WERI-Rb-1 (cell line): ENCODE measurements around the gene ATXN1.
"Not testable (repeated sequence)": the region's sequence is repeated elsewhere in the genome, so short reads cannot be mapped to it uniquely, and the experiment has no call there.

Experiments
- DNase-seq: peaks from one replicate; pipeline ENCODE4 v3.0.0-alpha.2; 2020
- H3K27ac ChIP-seq: fragments of 250-450 bp; sonication (Bioruptor Pico); 2 replicates; pipeline ENCODE4 v1.5.1; 2020; ENCODE audit warnings: mild to moderate bottlenecking, moderate library complexity
- H3K27me3 ChIP-seq: fragments of 250-450 bp; sonication (Bioruptor Pico); 2 replicates; pipeline ENCODE4 v1.5.1; 2021; ENCODE audit warnings: mild to moderate bottlenecking, low read depth, moderate library complexity; ENCODE audit not compliant: insufficient read depth, severe bottlenecking
- H3K36me3 ChIP-seq: fragments of 250-450 bp; sonication (Bioruptor Pico); 2 replicates; pipeline ENCODE4 v1.5.1; 2020; ENCODE audit warnings: mild to moderate bottlenecking, moderate library complexity
- H3K4me3 ChIP-seq: 2 replicates; pipeline ENCODE4 v1.5.1; 2011; ENCODE audit warnings: low read depth, mild to moderate bottlenecking, control low read depth, low read length
- H3K9me3 ChIP-seq: fragments of 250-450 bp; sonication (Bioruptor Pico); 2 replicates; pipeline ENCODE4 v1.5.1; 2021; ENCODE audit warnings: mild to moderate bottlenecking, moderate library complexity; ENCODE audit not compliant: severe bottlenecking
- TF ChIP-seq, protein P1 (sequence below): IDR thresholded peaks from 2 replicates; pipeline ENCODE4 v1.5.1; 2011; ENCODE audit warnings: low read depth, mild to moderate bottlenecking, control low read depth, inconsistent platforms, low read length

ATXN1 gene

DNA sequence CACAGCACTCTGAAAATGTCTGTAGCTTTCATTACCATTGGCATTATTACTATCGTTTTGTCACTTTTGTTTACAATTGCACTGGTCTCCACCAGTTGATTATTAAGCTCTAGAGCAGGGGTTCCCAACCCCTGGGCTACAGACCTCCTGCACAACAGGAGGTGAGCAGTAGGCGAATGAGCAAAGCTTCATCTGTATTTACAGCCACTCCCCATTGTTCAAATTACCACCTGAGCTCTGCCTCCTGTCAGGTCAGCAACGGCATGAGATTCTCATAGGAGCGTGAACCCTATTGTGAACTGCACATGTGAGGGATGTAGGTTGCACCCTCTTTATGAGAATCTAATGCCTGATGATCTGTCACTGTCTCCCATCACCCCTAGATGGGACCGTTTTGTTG lies 126.4 kb downstream of the ATXN1 start:
- Histone ChIP-seq H3K4me3 (no peak overlapping the region), H3K9me3 (peaks cover 7% of the 10 kb centered on the region), H3K27me3 (no peaks in the 10 kb centered on the region), H3K36me3 (no peaks in the 10 kb centered on the region), H3K27ac (no peak overlapping the region)
- DNase-seq = no peak
- TF ChIP-seq, protein P1, sequence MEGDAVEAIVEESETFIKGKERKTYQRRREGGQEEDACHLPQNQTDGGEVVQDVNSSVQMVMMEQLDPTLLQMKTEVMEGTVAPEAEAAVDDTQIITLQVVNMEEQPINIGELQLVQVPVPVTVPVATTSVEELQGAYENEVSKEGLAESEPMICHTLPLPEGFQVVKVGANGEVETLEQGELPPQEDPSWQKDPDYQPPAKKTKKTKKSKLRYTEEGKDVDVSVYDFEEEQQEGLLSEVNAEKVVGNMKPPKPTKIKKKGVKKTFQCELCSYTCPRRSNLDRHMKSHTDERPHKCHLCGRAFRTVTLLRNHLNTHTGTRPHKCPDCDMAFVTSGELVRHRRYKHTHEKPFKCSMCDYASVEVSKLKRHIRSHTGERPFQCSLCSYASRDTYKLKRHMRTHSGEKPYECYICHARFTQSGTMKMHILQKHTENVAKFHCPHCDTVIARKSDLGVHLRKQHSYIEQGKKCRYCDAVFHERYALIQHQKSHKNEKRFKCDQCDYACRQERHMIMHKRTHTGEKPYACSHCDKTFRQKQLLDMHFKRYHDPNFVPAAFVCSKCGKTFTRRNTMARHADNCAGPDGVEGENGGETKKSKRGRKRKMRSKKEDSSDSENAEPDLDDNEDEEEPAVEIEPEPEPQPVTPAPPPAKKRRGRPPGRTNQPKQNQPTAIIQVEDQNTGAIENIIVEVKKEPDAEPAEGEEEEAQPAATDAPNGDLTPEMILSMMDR = no peak

- no peak for DNase-seq
- Histone ChIP-seq H3K27ac (no peak overlapping the region), H3K9me3 (peaks cover 7% of the 10 kb centered on the region), H3K36me3 (no peaks in the 10 kb centered on the region), H3K4me3 (no peak overlapping the region), H3K27me3 (no peaks in the 10 kb centered on the region)
- TF ChIP-seq, protein P1 = no peak
Observed at GRCh38 chr6:16633961-16634360, 127.3 kb downstream of the ATXN1 start.

DNA sequence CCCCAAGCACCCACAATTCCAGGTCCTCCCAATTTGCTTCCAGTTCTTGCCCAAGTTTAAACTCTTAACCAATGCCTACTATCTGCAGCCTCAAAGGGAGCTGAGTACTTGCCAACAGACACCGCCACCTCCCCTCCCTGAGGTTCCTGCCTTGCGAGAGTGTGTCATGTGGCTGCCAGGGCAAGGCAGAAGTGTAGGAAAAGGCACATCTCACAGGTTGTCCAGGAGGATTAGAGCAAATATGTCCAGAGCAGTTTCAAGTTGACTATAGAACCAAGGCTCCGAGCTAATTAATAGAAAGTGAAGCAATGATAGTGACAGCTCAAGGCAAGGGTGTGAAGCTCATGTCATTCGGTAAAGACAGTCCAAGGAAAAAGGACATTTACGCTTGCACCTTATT lies 127.8 kb downstream of the ATXN1 start:
- no peak for DNase-seq
- H3K9me3 ChIP-seq = peaks cover 9% of the 10 kb centered on the region
- H3K27me3 ChIP-seq = no peaks in the 10 kb centered on the region
- TF ChIP-seq, protein P1 = no peak
- no peak overlapping the region for H3K4me3 ChIP-seq
- no peak overlapping the region for H3K27ac ChIP-seq
- no peaks in the 10 kb centered on the region for H3K36me3 ChIP-seq

DNA sequence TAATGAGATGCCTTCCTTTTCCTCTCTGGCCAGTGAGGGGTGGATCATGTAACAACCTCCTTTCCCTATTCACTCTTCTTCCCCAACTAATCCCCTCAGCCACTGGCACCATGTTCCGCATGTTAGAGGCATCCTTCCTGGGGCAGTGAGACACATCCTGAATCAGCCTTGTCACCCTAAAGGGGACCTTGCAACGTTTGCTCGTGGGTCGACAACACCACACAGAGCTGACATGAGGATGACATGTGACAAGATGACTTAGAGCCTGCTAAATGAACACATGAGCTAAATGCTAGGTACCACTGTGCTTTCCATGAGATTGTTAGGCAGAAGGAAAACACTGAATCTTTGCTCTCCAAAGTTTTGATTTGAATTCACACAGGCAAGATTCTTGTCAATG lies 129.2 kb downstream of the ATXN1 start:
- Histone ChIP-seq H3K27ac (no peak overlapping the region), H3K27me3 (no peaks in the 10 kb centered on the region), H3K36me3 (no peaks in the 10 kb centered on the region), H3K4me3 (no peak overlapping the region), H3K9me3 (peaks cover 9% of the 10 kb centered on the region)
- TF ChIP-seq, protein P1 = no peak
- DNase-seq = no peak

GRCh38 chr6:16630026-16630643 lies 131.1 kb downstream of the ATXN1 start:
- TF ChIP-seq, protein P1 = no peak
- Histone ChIP-seq H3K36me3 (no peaks in the 10 kb centered on the region), H3K9me3 (peaks cover 5% of the 10 kb centered on the region), H3K4me3 (no peak overlapping the region), H3K27me3 (no peaks in the 10 kb centered on the region), H3K27ac (no peak overlapping the region)
- no peak for DNase-seq

- DNase-seq, H3K27ac ChIP-seq, H3K27me3 ChIP-seq, H3K4me3 ChIP-seq, H3K9me3 ChIP-seq, H3K36me3 ChIP-seq: not testable (repeated sequence)
Observed at GRCh38 chr6:16628580-16628979, 132.7 kb downstream of the ATXN1 start.
